ENCODE data around the gene ARCN1. TPM values are rescaled to one million over a fixed set of nuclear protein-coding genes. Genes with fewer than 3 reads are reported as not detected.

ARCN1 gene
- total RNA-seq, 1 donor, result 172 TPM

DNA sequence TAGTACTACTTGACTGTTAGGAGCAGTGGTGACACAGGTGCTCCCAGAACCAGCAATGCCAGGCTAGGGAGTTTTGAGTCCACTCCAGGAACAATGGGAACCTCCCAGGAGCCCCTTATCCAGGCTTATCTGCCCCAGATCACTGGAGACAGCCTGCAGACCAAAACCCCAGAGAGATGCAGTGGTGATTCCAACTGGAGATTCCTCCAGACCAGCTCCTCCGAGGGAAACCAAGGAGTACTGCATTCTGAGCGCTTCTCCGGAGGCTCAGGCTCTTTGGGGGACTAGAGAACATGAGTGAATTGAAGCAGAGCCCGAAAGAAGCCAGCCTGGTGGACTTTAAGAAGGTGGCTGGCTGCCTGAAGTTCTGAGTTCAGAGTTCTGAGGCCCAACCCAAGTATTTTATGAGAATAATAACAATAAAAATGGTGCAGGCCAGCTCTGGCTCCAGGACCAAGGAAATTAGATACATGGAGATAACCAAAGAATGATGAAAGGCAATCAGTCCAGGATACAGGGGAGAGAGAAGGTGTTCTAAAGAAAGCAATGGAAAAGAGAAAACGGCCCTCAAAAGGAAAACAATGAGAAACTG, 42.5 kb upstream of the ARCN1 start:
- Histone ChIP-seq H3K27me3 (ENCODE audit: insufficient read depth, low read length) (no peaks in the 10 kb centered on the region), H3K36me3 (ENCODE audit: insufficient read depth, low read length) (peaks cover 9% of the 10 kb centered on the region), H3K79me2 (ENCODE audit: insufficient read depth, low read length) (no peaks in the 10 kb centered on the region), H3K27ac (ENCODE audit: low read depth, low read length) (no peak overlapping the region), H3K4me2 (ENCODE audit: insufficient read depth, low read length) (peak overlapping the region; percentile 78), H3K4me3 (ENCODE audit: insufficient read depth, low read length) (peak overlapping the region; percentile 83), H2AFZ (ENCODE audit: low read length) (no peak overlapping the region), H4K20me1 (ENCODE audit: insufficient read depth, low read length) (no peaks in the 10 kb centered on the region), H3K4me1 (ENCODE audit: insufficient read depth, low read length) (peaks cover 11% of the 10 kb centered on the region), H3K9me3 (ENCODE audit: low read depth, low read length) (no peaks in the 10 kb centered on the region)
- TF ChIP-seq, protein P1, sequence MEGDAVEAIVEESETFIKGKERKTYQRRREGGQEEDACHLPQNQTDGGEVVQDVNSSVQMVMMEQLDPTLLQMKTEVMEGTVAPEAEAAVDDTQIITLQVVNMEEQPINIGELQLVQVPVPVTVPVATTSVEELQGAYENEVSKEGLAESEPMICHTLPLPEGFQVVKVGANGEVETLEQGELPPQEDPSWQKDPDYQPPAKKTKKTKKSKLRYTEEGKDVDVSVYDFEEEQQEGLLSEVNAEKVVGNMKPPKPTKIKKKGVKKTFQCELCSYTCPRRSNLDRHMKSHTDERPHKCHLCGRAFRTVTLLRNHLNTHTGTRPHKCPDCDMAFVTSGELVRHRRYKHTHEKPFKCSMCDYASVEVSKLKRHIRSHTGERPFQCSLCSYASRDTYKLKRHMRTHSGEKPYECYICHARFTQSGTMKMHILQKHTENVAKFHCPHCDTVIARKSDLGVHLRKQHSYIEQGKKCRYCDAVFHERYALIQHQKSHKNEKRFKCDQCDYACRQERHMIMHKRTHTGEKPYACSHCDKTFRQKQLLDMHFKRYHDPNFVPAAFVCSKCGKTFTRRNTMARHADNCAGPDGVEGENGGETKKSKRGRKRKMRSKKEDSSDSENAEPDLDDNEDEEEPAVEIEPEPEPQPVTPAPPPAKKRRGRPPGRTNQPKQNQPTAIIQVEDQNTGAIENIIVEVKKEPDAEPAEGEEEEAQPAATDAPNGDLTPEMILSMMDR (IDR thresholded peaks at IDR 0.05; ENCODE audit: extremely low read depth, low read depth, low read length), result no peak
- peak; percentile 86 for DNase-seq (ENCODE audit: insufficient read length, low spot score, missing footprints)

DNA sequence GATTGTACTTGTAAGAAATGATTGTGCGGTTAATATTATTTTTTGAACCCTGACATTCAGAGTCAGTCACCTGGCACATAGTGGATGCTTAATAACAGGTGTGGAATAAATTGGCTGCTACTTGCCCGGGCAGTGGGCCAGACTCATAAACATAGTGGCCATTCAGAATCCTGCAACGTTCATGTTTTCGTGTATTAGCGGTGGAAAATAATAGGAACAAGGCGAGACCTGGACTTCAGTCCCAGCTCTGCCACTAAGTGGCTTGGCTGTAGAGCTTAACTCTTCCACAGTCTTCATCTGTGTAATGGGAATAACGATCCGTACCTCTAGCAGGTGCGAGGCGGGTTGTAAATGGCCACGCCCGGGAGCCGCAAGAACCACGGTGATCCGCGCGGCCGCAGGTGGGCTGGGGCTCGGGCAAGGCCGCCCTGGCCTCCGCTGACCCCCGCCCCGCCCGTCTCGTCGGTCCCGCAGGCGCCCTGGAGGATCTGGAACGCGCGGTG, 42.0 kb upstream of the ARCN1 start:
- peak overlapping the region; percentile 78 for H3K4me2 ChIP-seq (ENCODE audit: insufficient read depth, low read length)
- H3K36me3 ChIP-seq (ENCODE audit: insufficient read depth, low read length), result peaks cover 3% of the 10 kb centered on the region
- no peak overlapping the region for H3K27ac ChIP-seq (ENCODE audit: low read depth, low read length)
- H3K4me3 ChIP-seq (ENCODE audit: insufficient read depth, low read length), result peak overlapping the region; percentile 83
- peaks cover 11% of the 10 kb centered on the region for H3K4me1 ChIP-seq (ENCODE audit: insufficient read depth, low read length)
- TF ChIP-seq, protein P1 (IDR thresholded peaks at IDR 0.05; ENCODE audit: extremely low read depth, low read depth, low read length), result no peak
- peak; percentile 83 for DNase-seq (ENCODE audit: insufficient read length, low spot score, missing footprints)
- peak overlapping the region; percentile 65 for H2AFZ ChIP-seq (ENCODE audit: low read length)
- H3K27me3 ChIP-seq (ENCODE audit: insufficient read depth, low read length), result no peaks in the 10 kb centered on the region
- no peaks in the 10 kb centered on the region for H3K9me3 ChIP-seq (ENCODE audit: low read depth, low read length)
- H4K20me1 ChIP-seq (ENCODE audit: insufficient read depth, low read length), result no peaks in the 10 kb centered on the region
- no peaks in the 10 kb centered on the region for H3K79me2 ChIP-seq (ENCODE audit: insufficient read depth, low read length)

DNA sequence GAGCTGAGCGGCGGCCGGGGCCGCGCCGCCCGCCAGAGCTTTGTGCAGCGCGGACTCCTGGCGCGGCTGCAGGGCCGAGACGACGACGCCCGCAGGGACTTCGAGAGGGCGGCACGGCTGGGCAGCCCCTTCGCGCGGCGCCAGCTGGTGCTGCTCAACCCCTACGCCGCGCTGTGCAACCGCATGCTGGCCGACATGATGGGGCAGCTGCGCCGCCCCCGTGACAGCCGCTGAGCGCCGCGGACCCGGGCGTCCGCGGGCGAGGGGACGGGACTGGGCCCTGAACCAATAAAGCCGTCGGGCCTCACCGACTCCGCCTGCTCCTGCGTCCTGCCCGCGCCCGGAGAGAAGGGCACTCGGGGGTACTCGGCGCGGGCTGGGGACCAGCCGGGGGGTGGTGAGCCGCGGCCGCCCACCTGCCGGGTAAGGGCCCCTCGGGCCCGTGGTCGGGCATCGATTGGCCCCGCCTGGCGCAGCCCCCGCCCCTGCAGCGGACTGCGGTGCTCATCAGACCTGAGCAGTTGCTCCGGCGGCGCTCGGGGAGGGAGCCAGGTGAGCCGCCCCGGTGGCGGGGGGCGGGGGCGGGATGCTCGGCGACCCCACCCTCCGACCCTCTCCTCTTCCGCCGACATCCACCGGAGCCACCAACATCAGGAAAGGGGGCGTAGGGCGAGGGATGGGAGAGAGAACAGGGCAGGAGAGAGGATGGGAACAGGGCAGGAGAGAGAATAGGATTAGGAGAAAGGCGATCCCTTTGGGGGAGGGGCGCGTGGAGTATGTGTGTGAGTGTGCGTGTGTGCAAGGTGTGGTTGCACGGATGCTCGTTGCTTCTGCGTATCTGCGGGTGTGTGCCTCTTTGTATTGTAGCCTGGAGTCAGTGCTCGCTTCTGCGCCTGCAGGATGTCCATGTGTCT, 41.3 kb upstream of the ARCN1 start, which contains the start of gene TMEM25:
TMEM25 (plus strand) TSS at position 510 of the 914 bp plus-strand sequence. CDS start 610 bp downstream, outside the sequence.
- H3K79me2 ChIP-seq (ENCODE audit: insufficient read depth, low read length), result no peaks in the 10 kb centered on the region
- H3K27ac ChIP-seq (ENCODE audit: low read depth, low read length), result no peak within 1 kb of the TSS
- peak; percentile 96 for DNase-seq (ENCODE audit: insufficient read length, low spot score, missing footprints)
- H4K20me1 ChIP-seq (ENCODE audit: insufficient read depth, low read length), result no peaks in the 10 kb centered on the region
- H3K4me3 ChIP-seq (ENCODE audit: insufficient read depth, low read length), result peak within 1 kb of the TSS; percentile 83
- no peaks in the 10 kb centered on the region for H3K36me3 ChIP-seq (ENCODE audit: insufficient read depth, low read length)
- H3K9me3 ChIP-seq (ENCODE audit: low read depth, low read length), result no peaks in the 10 kb centered on the region
- H3K4me2 ChIP-seq (ENCODE audit: insufficient read depth, low read length), result peak within 1 kb of the TSS; percentile 78
- peak within 1 kb of the TSS; percentile 68 for H2AFZ ChIP-seq (ENCODE audit: low read length)
- TF ChIP-seq, protein P1 (IDR thresholded peaks at IDR 0.05; ENCODE audit: extremely low read depth, low read depth, low read length), result no peak
- peaks cover 11% of the 10 kb centered on the region for H3K4me1 ChIP-seq (ENCODE audit: insufficient read depth, low read length)
- no peaks in the 10 kb centered on the region for H3K27me3 ChIP-seq (ENCODE audit: insufficient read depth, low read length)
